Measurements from ENCODE around the gene NTN1. TPM values are rescaled to one million over a fixed set of nuclear protein-coding genes. Genes with fewer than 3 reads are reported as not detected.

NTN1 gene
- total RNA-seq, 4 donors from 2014 or later = 74.3 to 211 (median 107) TPM

GRCh38 chr17:9167379-9167778, 146.1 kb downstream of the NTN1 start:
- TF ChIP-seq POLR2A (IDR thresholded peaks at IDR 0.05) = no peak
- no peak for TF ChIP-seq POLR2AphosphoS5 (IDR thresholded peaks at IDR 0.05)
- TF ChIP-seq CTCF (IDR thresholded peaks at IDR 0.05) = no peak
- TF ChIP-seq EP300 (IDR thresholded peaks at IDR 0.05) = no peak

DNA sequence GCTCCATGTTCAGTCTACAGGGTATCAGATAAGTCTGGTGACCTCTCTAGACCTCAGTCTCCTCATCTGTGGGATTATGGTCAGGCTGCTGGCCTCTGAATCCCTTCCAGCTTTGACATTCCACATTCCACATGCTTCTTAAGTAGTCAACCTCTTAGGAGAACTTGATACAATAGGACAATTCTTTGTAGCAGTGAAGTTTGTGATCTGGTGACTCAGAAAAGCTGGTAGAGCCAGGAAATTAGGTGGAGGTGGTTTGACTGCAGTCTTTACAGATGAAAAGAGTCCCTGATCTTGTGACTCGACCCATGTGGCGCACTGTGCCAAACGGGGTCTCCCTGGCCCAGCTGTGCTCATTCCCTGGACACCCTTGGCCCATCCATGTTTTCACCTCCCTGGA, 147.8 kb downstream of the NTN1 start:
- TF ChIP-seq EP300 (IDR thresholded peaks at IDR 0.05) (no peak), CTCF (IDR thresholded peaks at IDR 0.05) (no peak), POLR2A (IDR thresholded peaks at IDR 0.05) (no peak), POLR2AphosphoS5 (IDR thresholded peaks at IDR 0.05) (no peak)
- Histone ChIP-seq H3K27ac (no peak overlapping the region), H3K36me3 (peaks cover 0 to 39% of the 10 kb centered on the region in 2 donors), H3K9me3 (peaks cover 0 to 1% (median 0%) of the 10 kb centered on the region in 3 donors), H3K27me3 (no peaks in the 10 kb centered on the region), H3K4me1 (peaks cover 0 to 24% (median 0%) of the 10 kb centered on the region in 3 donors), H3K4me3 (no peak overlapping the region)
- no peak for ATAC-seq
- WGBS, 2 donors (ENCODE audit: low coverage in 1 of 2) = no CpG with 5 or more reads among the region's 3 CpGs

More at GRCh38 chr17:9167379-9167778, 146.1 kb downstream of the NTN1 start:
- H3K4me3 ChIP-seq = no peak overlapping the region
- no peaks in the 10 kb centered on the region for H3K27me3 ChIP-seq
- no peak overlapping the region for H3K27ac ChIP-seq
- 68 to 92% methylated on average over 4 to 6 of the region's 6 CpGs for WGBS, 2 donors (ENCODE audit: low coverage in 1 of 2)
- peaks cover 0 to 49% of the 10 kb centered on the region in 2 donors for H3K36me3 ChIP-seq
- no peak for ATAC-seq
- H3K9me3 ChIP-seq = no peaks in the 10 kb centered on the region
- peaks cover 0 to 25% (median 0%) of the 10 kb centered on the region in 3 donors for H3K4me1 ChIP-seq

DNA sequence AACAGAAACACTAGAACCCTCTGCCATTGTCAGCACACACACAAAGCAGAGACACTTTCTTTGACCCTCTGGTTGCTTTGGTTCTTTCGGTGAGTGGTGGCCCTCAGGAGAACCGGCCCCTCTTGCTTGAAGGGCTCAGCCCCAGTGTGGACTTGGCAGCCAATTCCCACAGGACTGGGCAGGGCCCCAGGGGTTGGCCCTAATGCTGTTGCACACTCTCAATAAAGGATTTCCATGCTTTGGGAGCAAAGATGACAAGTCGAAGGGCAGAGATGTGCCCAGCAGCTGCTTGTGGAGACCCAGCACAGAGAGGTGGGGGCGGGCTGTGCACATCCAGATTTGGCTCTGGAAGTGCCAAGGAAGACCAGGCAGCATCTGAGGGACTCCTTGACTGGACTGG, 149.0 kb downstream of the NTN1 start:
- Histone ChIP-seq H3K36me3 (peaks cover 0 to 28% of the 10 kb centered on the region in 2 donors), H3K27ac (no peak overlapping the region), H3K4me3 (no peak overlapping the region), H3K27me3 (no peaks in the 10 kb centered on the region), H3K4me1 (peaks cover 0 to 35% (median 0%) of the 10 kb centered on the region in 3 donors), H3K9me3 (peaks cover 0 to 3% (median 0%) of the 10 kb centered on the region in 3 donors)
- TF ChIP-seq EP300 (IDR thresholded peaks at IDR 0.05) (no peak), POLR2AphosphoS5 (IDR thresholded peaks at IDR 0.05) (no peak), CTCF (IDR thresholded peaks at IDR 0.05) (no peak), POLR2A (IDR thresholded peaks at IDR 0.05) (no peak)
- 87% methylated on average over 3 of the region's 4 CpGs; no CpG with 5 or more reads in 1 of the 2 donors for WGBS, 2 donors (ENCODE audit: low coverage in 1 of 2)
- ATAC-seq = no peak

DNA sequence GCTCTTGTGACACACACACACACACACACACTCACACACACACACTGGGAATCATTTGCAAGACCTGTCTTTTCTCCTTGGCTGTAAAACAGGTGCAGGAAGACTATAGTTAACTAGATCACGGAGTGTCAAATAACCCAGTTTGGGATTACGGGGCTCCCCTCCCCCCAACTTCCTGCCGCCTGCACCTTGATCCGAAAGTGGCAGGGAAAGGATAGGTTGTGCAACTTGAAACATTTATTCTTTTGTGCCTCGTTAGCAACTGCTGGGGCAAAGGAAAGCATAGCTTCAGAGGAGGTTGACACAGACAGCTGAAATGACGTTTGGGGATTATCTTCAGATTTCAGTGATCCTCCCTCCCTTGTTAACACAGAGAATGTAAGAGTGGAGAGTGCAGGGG, 149.5 kb downstream of the NTN1 start:
- ATAC-seq = no peak
- Histone ChIP-seq H3K27me3 (no peaks in the 10 kb centered on the region), H3K4me3 (no peak overlapping the region), H3K4me1 (peaks cover 0 to 40% (median 0%) of the 10 kb centered on the region in 3 donors), H3K9me3 (peaks cover 0 to 3% (median 0%) of the 10 kb centered on the region in 3 donors), H3K27ac (no peak overlapping the region), H3K36me3 (peaks cover 0 to 23% of the 10 kb centered on the region in 2 donors)
- WGBS, 2 donors (ENCODE audit: low coverage in 1 of 2) = 73 to 84% methylated on average over 4 of the region's 6 CpGs
- TF ChIP-seq CTCF (IDR thresholded peaks at IDR 0.05) = no peak
- no peak for TF ChIP-seq EP300 (IDR thresholded peaks at IDR 0.05)
- no peak for TF ChIP-seq POLR2A (IDR thresholded peaks at IDR 0.05)
- no peak for TF ChIP-seq POLR2AphosphoS5 (IDR thresholded peaks at IDR 0.05)

- ATAC-seq = peak; percentile 8
- H3K4me1 ChIP-seq = peaks cover 0 to 67% (median 4%) of the 10 kb centered on the region in 3 donors
- peaks cover 0 to 3% (median 0%) of the 10 kb centered on the region in 3 donors for H3K9me3 ChIP-seq
- H3K4me3 ChIP-seq = no peak overlapping the region
- H3K27ac ChIP-seq = peak overlapping the region in 2 of 4 donors; percentile 49 to 53
- H3K27me3 ChIP-seq = no peaks in the 10 kb centered on the region
- H3K36me3 ChIP-seq = peaks cover 0 to 12% of the 10 kb centered on the region in 2 donors
- TF ChIP-seq POLR2AphosphoS5 (IDR thresholded peaks at IDR 0.05) (peak; percentile 28), POLR2A (IDR thresholded peaks at IDR 0.05) (no peak), EP300 (IDR thresholded peaks at IDR 0.05) (no peak), CTCF (IDR thresholded peaks at IDR 0.05) (no peak)
- 80% methylated on average over 5 of the region's 7 CpGs; no CpG with 5 or more reads in 1 of the 2 donors for WGBS, 2 donors (ENCODE audit: low coverage in 1 of 2)
Observed at GRCh38 chr17:9173386-9173983, 152.2 kb downstream of the NTN1 start.

Data from gastroesophageal sphincter (tissue), 4 donors.